22Rv1 (cell line): ENCODE results near the gene C4A.

ENCODE experiments used
- ZFX ChIP-seq: fragments of 450-650 bp; IDR thresholded peaks from 2 replicates; pipeline ENCODE4 v1.6.1; 2017; ENCODE audit warnings: antibody characterized with exemption, borderline replicate concordance
- TF ChIP-seq, protein P1 (sequence below): fragments of 450-650 bp; IDR thresholded peaks from 2 replicates; pipeline ENCODE4 v1.5.1; 2017; ENCODE audit warnings: mild to moderate bottlenecking

- TF ChIP-seq, protein P1, sequence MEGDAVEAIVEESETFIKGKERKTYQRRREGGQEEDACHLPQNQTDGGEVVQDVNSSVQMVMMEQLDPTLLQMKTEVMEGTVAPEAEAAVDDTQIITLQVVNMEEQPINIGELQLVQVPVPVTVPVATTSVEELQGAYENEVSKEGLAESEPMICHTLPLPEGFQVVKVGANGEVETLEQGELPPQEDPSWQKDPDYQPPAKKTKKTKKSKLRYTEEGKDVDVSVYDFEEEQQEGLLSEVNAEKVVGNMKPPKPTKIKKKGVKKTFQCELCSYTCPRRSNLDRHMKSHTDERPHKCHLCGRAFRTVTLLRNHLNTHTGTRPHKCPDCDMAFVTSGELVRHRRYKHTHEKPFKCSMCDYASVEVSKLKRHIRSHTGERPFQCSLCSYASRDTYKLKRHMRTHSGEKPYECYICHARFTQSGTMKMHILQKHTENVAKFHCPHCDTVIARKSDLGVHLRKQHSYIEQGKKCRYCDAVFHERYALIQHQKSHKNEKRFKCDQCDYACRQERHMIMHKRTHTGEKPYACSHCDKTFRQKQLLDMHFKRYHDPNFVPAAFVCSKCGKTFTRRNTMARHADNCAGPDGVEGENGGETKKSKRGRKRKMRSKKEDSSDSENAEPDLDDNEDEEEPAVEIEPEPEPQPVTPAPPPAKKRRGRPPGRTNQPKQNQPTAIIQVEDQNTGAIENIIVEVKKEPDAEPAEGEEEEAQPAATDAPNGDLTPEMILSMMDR = no peak
- no peak for TF ChIP-seq ZFX
Measured at GRCh38 chr6:31971279-31971992, 10.4 kb upstream of the C4A start.
